Liver (tissue), 3 donors: ENCODE data around the gene TTC21A.

Experiments used
- EGR1 ChIP-seq, 2 donors: IDR thresholded peaks; 2 replicates each; pipeline ENCODE4 v1.6.1; 2016 to 2018; ENCODE audit warnings: antibody characterized with exemption in 2 of 2, low read depth in 2 of 2
- TF ChIP-seq, protein P1 (sequence below): fragments of 150-350 bp; IDR thresholded peaks from 2 replicates; pipeline ENCODE4 v1.5.1; 2017; ENCODE audit warnings: improper control_type of control experiment, low read depth, low read length; ENCODE audit not compliant: missing input control
- TF ChIP-seq, protein P2 (sequence below): IDR thresholded peaks from 2 replicates; pipeline ENCODE4 v1.6.1; 2016; ENCODE audit warnings: antibody characterized with exemption
- donor health status: healthy.
- donor health status: healthy.

DNA sequence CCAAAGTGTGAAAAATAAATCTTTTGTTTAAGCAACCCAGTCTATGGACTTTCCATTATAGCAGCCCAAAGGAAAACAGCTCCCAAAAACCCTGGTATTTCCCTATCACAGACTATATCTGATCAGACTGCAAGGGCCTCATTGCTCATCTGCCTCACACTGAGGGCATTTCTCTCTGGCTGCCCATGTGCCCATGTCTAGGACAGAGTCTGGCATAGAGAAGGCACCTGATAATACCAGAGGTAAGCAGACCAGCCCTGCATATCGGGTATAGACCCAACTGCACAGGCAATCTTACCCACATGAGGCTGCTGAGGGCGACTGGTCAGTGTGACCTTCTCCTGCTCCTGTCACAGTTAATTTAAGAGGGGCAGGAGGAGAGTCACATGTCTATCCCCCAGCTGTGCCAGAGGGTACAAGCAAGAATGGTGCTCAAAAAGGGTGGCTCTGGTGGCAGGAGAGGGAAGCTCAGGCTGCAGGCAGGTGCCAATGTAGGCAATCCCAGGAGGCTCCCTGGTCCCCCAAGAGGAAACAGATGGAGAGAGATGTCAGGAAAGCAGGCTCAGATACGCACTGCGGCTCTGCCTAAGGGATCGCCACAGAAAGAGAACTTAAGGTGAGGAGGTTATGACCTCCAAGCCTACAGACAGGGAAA lies 42.8 kb downstream of the TTC21A start:
- TF ChIP-seq, protein P1, sequence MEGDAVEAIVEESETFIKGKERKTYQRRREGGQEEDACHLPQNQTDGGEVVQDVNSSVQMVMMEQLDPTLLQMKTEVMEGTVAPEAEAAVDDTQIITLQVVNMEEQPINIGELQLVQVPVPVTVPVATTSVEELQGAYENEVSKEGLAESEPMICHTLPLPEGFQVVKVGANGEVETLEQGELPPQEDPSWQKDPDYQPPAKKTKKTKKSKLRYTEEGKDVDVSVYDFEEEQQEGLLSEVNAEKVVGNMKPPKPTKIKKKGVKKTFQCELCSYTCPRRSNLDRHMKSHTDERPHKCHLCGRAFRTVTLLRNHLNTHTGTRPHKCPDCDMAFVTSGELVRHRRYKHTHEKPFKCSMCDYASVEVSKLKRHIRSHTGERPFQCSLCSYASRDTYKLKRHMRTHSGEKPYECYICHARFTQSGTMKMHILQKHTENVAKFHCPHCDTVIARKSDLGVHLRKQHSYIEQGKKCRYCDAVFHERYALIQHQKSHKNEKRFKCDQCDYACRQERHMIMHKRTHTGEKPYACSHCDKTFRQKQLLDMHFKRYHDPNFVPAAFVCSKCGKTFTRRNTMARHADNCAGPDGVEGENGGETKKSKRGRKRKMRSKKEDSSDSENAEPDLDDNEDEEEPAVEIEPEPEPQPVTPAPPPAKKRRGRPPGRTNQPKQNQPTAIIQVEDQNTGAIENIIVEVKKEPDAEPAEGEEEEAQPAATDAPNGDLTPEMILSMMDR = peak; percentile 13
- TF ChIP-seq EGR1 (IDR thresholded peaks at IDR 0.05; ENCODE audit: low read depth in 2 of 2) = no peak
- TF ChIP-seq, protein P2, sequence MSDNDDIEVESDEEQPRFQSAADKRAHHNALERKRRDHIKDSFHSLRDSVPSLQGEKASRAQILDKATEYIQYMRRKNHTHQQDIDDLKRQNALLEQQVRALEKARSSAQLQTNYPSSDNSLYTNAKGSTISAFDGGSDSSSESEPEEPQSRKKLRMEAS = no peak
